Muscle layer of duodenum (tissue), 2 donors: Measurements from ENCODE around the gene TPCN2.

Experiments used
- H3K27ac ChIP-seq: one replicate; pipeline ENCODE4 v1.7.0; 2013; ENCODE audit warnings: mild to moderate bottlenecking, low read length
- H3K27me3 ChIP-seq: one replicate; pipeline ENCODE4 v1.7.0; 2013; ENCODE audit warnings: low read depth, mild to moderate bottlenecking, control low read depth, low read length
- H3K36me3 ChIP-seq, 2 donors: one replicate each; pipeline ENCODE4 v1.7.0; 2013; ENCODE audit warnings: low read length in 2 of 2, control low read depth in 1 of 2, mild to moderate bottlenecking in 1 of 2; ENCODE audit not compliant: insufficient read depth in 2 of 2, control insufficient read depth in 1 of 2
- H3K4me1 ChIP-seq, 2 donors: one replicate each; pipeline ENCODE4 v1.7.0; 2013; ENCODE audit warnings: low read length in 2 of 2, mild to moderate bottlenecking in 2 of 2, control low read depth in 1 of 2, moderate library complexity in 1 of 2; ENCODE audit not compliant: insufficient read depth in 2 of 2, control insufficient read depth in 1 of 2
- H3K4me3 ChIP-seq, 2 donors: one replicate each; pipeline ENCODE4 v1.7.0; 2013; ENCODE audit warnings: low read length in 2 of 2, low read depth in 1 of 2, mild to moderate bottlenecking in 1 of 2
- H3K9me3 ChIP-seq, 2 donors: one replicate each; pipeline ENCODE4 v1.7.0; 2013; ENCODE audit warnings: low read length in 2 of 2, control low read depth in 1 of 2, mild to moderate bottlenecking in 1 of 2; ENCODE audit not compliant: control insufficient read depth in 1 of 2
- donor health status: healthy.

The TPCN2 gene

DNA sequence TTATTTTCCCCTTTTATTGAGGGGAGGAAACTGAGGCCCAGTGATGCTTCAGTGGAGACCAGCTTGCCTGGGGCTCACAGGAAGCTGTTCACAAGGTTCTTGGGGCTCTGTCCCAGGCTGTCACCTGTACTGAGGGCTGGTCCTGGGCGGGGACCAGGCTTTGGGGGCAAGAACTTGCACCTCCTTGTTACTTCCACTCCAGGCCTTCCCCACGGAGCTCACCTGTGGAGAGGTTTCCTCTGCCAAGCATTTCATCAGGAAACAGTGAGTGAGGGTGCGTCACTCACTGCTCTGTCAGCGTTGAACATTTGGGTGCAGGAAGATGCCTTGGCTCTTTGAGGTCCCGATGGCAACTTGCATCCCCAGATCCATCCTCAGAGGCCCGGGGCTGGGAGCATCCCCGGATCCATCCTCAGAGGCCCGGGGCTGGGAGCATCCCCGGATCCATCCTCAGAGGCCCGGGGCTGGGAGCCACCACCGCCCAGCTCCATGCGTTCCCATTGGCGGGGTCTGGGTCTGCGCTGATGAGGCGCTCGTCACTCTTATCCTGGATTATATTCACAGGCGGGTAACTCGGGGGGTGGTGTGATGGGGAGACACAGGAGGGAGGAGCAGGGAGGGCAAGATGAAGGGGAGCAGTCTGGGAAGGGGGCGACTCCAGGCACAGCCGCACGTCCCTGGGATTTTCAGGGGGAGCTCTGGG is 105.6 kb downstream of the TPCN2 start:
- Histone ChIP-seq H3K4me3 (no peak overlapping the region), H3K27ac (no peak overlapping the region), H3K4me1 (peaks cover 0 to 16% of the 10 kb centered on the region in 2 donors), H3K9me3 (peaks cover 0 to 1% of the 10 kb centered on the region in 2 donors), H3K36me3 (no peaks in the 10 kb centered on the region), H3K27me3 (no peaks in the 10 kb centered on the region)

DNA sequence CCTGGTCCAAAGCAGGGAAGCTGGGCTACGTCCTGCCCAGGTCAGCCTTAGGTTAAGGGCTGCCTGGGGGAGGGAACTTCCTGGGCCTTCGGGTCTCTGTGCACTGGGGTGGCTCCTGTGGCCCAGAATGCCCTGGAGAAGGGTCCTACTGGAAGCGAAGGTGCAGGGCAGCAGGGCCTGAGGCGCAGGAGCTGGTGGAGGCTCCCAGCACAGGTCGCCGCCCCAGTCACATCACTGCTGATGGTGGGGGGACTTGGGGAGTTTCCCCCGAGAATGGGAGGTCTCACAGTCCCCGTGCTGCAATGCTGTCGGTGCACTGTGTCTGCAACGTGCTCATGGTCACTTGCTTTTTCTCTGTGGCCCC is 106.2 kb downstream of the TPCN2 start:
- H3K27ac ChIP-seq, result no peak overlapping the region
- H3K36me3 ChIP-seq, result no peaks in the 10 kb centered on the region
- no peaks in the 10 kb centered on the region for H3K9me3 ChIP-seq
- H3K27me3 ChIP-seq, result no peaks in the 10 kb centered on the region
- H3K4me1 ChIP-seq, result peaks cover 0 to 16% of the 10 kb centered on the region in 2 donors
- H3K4me3 ChIP-seq, result no peak overlapping the region

DNA sequence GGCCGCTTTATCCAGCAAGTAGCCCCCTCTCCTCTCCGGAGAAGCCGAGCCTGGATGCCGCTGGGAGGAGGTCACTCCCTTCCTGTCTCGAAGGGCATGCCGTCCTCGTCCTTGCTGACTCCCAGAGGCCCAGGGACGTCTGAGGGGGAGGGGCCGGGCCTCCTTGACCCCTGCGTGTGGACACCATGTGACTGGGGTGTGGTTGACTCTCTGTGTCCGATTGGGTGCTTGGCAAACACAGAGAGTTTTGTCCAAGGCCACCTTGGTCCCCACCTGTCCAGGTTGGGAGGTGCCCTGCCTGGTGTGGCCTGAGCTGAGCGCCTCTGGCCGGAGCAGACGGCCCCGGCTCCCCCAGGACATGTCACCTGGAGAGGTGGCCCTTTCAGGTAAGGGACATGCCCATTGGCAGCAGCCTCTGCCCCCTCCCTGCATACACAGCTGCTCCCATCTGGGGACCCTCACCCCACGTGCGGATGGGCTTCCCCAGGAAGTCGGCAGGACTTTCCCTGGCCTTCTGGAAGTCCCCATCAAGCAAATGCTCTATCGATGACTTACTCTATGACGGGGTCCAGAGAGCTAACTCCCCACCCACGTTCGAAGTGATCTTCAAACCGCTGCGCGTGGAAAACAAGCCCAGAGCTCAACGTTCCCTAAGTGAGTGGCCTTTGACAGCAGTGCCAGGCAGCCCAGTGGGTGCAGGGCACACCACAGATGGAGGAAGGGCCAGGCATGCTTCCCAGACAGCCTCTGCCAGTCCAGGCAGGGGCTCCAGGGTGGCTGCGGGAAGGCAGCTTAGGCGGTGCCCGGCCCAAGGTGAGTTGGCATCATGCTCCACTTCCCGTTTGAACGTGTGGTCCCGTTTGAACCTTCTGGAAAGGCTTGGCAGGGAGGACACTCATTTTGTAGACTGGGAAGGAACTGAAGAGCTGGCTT is 106.8 kb downstream of the TPCN2 start, which contains the start of gene SMIM38:
TSS of gene SMIM38 (plus strand) at position 634 of the 933 bp plus-strand sequence. CDS start 1,912 bp downstream, outside the sequence.
- Histone ChIP-seq H3K4me3 (no peak within 1 kb of the TSS), H3K27me3 (no peaks in the 10 kb centered on the region), H3K36me3 (no peaks in the 10 kb centered on the region), H3K27ac (no peak within 1 kb of the TSS), H3K9me3 (no peaks in the 10 kb centered on the region), H3K4me1 (peaks cover 0 to 20% of the 10 kb centered on the region in 2 donors)

DNA sequence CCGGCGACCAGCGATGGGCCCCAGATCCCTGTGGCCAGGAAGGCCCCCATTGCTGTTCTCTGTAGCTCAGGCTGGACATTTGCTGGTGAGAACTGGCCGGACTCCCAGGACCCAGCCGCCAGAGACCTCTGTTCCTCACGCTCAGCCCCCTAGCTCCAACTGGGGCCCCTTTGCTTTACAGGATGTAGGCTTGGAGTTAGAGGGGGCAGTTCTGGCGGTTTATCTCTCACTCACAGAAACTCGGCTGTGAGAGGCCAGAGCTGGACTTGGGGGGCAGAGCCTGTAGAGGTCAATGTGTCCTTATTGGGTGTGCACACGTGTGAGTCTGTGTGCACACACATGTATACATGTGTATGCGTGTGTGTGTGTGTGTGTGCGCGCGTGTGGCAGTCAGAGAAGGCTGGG is 107.5 kb downstream of the TPCN2 start:
- Histone ChIP-seq H3K4me1 (peaks cover 0 to 26% of the 10 kb centered on the region in 2 donors), H3K27me3 (no peaks in the 10 kb centered on the region), H3K36me3 (no peaks in the 10 kb centered on the region), H3K9me3 (no peaks in the 10 kb centered on the region), H3K4me3 (no peak overlapping the region), H3K27ac (no peak overlapping the region)

DNA sequence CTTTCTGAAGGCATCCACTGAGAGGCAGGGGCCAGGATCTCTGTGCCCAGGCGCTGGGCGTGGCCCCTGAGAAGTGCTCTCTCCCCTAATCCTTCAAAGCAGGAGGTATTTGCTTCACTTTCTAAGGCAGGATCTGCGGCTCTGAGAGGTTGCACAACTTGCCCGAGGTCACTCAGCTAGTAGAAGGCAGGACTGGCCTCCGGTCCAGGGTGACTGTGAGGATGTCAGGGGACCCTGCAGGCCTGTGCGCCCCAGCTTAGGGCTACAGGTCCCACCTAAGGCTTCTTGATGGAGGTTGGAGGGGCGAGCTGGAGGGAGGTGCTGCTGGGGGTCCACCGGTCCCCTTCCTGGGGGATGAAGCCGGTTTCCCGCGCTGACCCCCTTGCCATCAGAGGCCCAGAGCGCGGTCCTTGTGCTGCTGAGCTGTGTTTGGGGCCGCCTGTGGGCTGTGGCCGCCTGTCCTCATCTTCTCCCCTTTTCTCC is 108.0 kb downstream of the TPCN2 start:
- Histone ChIP-seq H3K27ac (no peak overlapping the region), H3K4me3 (peak overlapping the region in 1 of 2 donors; percentile 24), H3K36me3 (no peaks in the 10 kb centered on the region), H3K4me1 (peaks cover 0 to 27% of the 10 kb centered on the region in 2 donors), H3K9me3 (no peaks in the 10 kb centered on the region), H3K27me3 (no peaks in the 10 kb centered on the region)

DNA sequence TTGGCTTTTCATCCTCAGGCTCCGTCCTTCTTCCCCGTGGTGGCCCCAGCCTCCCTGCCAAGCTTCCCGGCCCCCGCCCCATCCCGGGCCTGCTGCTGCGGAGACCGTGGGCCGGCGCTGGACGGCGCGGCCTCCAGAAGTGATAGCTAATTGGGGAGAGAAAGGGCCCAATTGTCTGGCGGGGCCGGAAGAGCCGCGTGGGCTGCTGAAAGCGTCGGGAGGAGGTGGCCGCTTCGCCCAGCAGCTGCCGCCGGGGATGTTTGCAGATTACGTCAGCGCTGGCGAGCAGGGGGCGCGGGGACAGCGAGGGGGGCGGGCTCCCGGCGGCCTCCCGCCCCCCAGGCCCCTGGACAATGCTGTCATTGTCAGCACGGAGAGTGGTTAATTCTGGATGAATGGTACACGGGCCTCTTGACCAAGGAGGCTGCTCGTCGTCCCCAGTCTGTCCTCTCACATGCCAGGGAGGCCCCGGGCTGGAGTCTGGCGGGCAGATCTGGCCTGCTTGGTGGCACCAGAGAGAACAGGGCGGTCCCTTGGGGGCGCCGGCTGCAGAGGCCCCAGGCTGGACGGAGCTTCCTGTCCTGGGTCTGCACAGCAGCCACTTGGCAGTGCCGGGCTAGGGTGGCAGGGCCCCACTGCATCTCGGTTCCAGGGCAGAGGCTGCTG is 108.6 kb downstream of the TPCN2 start:
- H3K9me3 ChIP-seq, result no peaks in the 10 kb centered on the region
- peak overlapping the region in 1 of 2 donors; percentile 24 for H3K4me3 ChIP-seq
- H3K4me1 ChIP-seq, result peaks cover 0 to 27% of the 10 kb centered on the region in 2 donors
- no peaks in the 10 kb centered on the region for H3K27me3 ChIP-seq
- H3K36me3 ChIP-seq, result no peaks in the 10 kb centered on the region
- no peak overlapping the region for H3K27ac ChIP-seq

- Histone ChIP-seq H3K4me3 (no peak overlapping the region), H3K4me1 (peaks cover 0 to 27% of the 10 kb centered on the region in 2 donors), H3K9me3 (peaks cover 0 to 1% of the 10 kb centered on the region in 2 donors), H3K27ac (no peak overlapping the region), H3K27me3 (no peaks in the 10 kb centered on the region), H3K36me3 (no peaks in the 10 kb centered on the region)
These were observed 109.1 kb downstream of the TPCN2 start for GRCh38 chr11:69157822-69158231.

DNA sequence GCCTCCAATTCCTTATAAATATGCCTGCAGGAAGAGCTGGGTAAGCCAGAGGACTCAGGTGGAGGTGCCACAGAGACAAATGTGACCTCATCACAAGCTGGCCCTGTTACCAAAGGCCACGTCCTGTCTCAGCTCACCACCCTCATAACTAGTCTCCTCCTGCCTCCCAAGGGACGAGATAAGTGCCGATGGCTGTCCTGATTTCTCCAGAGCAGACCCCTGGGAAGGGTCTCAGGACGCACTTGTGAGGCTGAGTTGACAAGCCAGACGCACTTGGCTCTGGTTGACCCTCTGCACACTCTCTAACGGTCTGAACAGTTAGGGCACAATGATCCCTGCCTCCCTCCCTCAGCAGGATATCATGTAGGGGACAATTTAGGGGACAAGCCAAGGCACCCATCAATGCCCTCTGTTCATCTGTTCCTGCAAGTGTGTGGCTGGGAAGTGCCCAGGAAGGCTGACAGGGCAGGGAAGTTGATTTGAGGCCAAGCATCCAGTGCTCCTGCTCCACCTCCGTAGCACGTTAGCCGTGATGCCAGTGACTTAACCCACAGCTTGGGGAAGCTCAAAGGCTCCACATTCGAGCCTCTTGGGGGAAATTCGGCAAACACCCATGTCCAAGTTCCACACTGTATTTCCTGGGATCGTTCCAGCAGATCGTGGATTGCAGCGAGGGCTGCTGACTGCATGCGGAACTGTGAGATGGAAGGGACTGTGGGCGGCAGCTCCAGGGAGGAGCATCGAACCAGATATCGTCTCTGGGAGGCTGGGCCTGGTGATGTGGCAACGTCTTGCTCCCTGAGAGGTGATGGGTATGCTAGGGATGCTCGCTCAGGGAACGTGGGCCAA is 109.8 kb downstream of the TPCN2 start:
- no peak overlapping the region for H3K27ac ChIP-seq
- peaks cover 0 to 4% of the 10 kb centered on the region in 2 donors for H3K9me3 ChIP-seq
- no peak overlapping the region for H3K4me3 ChIP-seq
- no peaks in the 10 kb centered on the region for H3K36me3 ChIP-seq
- H3K27me3 ChIP-seq, result no peaks in the 10 kb centered on the region
- peaks cover 0 to 27% of the 10 kb centered on the region in 2 donors for H3K4me1 ChIP-seq

GRCh38 chr11:69159150-69159852 is 110.6 kb downstream of the TPCN2 start:
- H3K27ac ChIP-seq, result no peak overlapping the region
- peaks cover 0 to 27% of the 10 kb centered on the region in 2 donors for H3K4me1 ChIP-seq
- no peak overlapping the region for H3K4me3 ChIP-seq
- H3K27me3 ChIP-seq, result no peaks in the 10 kb centered on the region
- peaks cover 0 to 10% of the 10 kb centered on the region in 2 donors for H3K9me3 ChIP-seq
- H3K36me3 ChIP-seq, result no peaks in the 10 kb centered on the region
